Measurements from ENCODE around the gene HBB.

Gene HBB

DNA sequence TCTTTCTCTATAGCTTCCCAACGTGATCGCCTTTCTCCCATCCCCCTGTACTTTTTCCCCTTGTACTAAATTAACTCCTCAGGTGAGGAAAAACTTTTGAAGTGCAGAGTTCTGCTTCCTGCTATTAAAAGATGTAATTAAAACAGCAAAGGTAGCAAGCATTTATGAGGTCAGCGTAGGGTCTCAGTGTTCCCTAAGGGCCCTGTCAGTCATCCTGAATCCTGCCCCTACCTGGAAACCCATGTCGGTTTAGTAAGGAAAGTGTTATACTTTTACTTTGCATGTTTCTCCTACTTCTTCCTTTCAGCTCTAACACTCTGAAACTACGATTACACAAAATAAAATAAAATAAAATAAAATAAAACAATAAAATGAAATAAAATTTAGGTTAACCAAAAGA, 1.3 kb upstream of the HBB start:
- DNase-seq (ENCODE audit: extremely low read depth in 1 of 2, low read depth in 1 of 2) = no peak

DNA sequence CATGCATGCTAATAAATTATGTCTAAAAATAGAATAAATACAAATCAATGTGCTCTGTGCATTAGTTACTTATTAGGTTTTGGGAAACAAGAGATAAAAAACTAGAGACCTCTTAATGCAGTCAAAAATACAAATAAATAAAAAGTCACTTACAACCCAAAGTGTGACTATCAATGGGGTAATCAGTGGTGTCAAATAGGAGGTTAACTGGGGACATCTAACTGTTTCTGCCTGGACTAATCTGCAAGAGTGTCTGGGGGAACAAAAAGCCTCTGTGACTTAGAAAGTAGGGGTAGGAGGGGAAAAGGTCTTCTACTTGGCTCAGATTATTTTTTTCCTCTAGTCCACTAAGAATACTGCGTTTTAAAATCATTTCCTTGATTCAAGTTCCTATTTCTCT, 810 bp upstream of the HBB start:
- no peak for DNase-seq (ENCODE audit: extremely low read depth in 1 of 2, low read depth in 1 of 2)

DNA sequence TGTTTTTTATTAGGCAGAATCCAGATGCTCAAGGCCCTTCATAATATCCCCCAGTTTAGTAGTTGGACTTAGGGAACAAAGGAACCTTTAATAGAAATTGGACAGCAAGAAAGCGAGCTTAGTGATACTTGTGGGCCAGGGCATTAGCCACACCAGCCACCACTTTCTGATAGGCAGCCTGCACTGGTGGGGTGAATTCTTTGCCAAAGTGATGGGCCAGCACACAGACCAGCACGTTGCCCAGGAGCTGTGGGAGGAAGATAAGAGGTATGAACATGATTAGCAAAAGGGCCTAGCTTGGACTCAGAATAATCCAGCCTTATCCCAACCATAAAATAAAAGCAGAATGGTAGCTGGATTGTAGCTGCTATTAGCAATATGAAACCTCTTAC, 1.4 kb downstream of the HBB start:
- no peak for DNase-seq (ENCODE audit: extremely low read depth in 1 of 2, low read depth in 1 of 2)

DNA sequence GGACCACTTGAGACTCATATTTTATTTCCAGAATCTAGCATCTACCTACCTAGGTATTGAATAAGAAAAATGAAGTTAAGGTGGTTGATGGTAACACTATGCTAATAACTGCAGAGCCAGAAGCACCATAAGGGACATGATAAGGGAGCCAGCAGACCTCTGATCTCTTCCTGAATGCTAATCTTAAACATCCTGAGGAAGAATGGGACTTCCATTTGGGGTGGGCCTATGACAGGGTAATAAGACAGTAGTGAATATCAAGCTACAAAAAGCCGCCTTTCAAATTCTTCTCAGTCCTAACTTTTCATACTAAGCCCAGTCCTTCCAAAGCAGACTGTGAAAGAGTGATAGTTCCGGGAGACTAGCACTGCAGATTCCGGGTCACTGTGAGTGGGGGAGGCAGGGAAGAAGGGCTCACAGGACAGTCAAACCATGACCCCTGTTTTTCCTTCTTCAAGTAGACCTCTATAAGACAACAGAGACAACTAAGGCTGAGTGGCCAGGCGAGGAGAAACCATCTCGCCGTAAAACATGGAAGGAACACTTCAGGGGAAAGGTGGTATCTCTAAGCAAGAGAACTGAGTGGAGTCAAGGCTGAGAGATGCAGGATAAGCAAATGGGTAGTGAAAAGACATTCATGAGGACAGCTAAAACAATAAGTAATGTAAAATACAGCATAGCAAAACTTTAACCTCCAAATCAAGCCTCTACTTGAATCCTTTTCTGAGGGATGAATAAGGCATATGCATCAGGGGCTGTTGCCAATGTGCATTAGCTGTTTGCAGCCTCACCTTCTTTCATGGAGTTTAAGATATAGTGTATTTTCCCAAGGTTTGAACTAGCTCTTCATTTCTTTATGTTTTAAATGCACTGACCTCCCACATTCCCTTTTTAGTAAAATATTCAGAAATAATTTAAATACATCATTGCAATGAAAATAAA, 2.1 kb downstream of the HBB start:
- no peak for DNase-seq (ENCODE audit: extremely low read depth in 1 of 2, low read depth in 1 of 2)

DNA sequence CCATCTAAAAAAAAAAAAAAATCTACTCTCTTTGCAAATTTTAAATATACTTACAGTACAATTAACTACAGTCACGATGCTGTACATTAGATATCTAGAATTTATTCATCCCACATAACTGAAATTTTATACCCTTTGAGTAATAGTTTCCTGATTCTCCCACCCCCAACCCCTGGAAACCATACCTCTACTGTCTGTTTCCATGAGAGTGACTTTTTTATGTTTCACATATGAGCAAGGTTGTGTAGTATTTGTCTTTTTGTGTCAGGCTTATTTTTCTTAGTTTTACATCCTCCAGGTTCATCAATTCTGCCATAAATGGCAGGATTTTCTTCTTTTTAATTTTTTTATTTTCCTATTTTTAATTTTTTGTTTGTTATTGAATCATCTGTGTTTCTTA, 3.2 kb downstream of the HBB start:
- no peak for DNase-seq (ENCODE audit: extremely low read depth in 1 of 2, low read depth in 1 of 2)

DNA sequence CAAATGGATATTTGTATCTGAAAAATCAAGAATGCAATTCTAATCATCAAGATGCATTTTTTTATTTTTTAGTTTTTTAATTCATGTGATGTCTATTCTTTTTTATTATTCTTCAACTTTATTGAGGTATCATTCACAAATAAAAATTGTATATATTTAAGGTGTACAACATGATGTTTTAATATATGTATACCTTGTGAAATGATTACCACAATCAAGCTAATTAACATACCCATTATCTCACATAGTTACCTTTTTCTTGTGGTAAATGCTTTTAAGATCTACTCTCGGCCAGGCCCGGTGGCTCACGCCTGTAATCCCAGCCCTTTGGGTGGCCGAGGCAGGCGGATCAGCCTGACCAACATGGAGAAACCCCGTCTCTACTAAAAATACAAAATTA, 3.7 kb downstream of the HBB start:
- DNase-seq (ENCODE audit: extremely low read depth in 1 of 2, low read depth in 1 of 2) = no peak

DNA sequence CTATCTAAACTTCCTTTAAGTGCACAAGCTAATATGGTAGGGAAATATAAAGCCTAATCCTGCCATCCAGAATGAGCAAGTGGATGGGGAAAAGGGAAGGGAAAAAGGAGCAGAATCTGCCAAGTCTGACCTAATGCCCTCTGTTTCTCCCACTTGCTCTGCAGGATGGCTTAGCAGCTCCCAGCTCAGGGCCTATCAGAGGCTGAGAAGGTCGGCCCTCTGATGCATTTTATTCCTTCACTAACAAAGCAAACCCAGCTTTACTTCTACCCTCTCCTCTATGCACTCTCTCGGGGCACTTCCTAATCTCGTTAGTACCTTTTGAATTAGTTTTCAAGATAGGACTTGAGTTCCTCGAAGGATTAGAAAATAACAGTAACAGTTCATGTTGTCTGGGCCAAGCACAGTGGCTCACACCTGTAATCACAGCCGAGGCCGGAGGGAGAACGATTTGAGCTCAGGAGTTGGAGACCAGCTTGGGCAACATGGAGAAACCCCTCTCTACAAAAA, 16.4 kb downstream of the HBB start:
- no peak for DNase-seq (ENCODE audit: extremely low read depth in 1 of 2, low read depth in 1 of 2)

DNA sequence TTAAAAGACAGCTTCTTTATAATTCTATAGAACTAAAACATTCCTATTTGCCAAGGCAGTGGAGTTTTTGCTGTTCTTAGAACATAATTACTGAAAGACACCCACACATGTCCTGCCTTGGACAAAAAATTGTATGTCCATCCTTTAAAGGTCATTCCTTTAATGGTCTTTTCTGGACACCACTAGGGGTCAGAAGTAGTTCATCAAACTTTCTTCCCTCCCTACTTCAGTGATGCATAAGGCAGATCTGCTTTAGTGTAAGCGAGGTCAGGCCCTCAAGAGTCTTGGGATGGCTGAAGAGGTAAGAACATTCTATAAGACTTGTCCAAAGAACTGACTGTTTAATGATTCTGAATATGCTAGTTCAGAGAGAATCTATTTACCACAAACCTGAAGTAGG, 22.1 kb downstream of the HBB start:
- DNase-seq (ENCODE audit: extremely low read depth in 1 of 2, low read depth in 1 of 2) = no peak

DNA sequence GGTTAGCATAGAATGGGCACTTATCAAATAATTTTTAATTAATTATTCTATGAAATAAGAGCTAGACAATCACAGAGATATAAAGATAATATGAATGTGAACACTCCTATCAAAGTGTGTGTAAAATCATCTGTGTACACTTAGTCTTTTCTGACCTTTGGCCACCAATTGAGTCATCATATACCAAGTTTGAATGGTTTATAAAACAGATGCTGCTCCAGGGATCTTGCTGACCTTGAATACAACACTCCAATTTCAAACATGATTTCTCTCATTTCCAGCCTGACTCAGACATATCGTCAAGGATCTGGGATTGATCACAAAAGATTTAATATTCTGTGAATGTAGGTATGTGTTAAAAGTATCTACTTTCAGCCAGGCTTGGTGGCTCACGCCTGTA, 23.5 kb downstream of the HBB start:
- no peak for DNase-seq (ENCODE audit: extremely low read depth in 1 of 2, low read depth in 1 of 2)

DNA sequence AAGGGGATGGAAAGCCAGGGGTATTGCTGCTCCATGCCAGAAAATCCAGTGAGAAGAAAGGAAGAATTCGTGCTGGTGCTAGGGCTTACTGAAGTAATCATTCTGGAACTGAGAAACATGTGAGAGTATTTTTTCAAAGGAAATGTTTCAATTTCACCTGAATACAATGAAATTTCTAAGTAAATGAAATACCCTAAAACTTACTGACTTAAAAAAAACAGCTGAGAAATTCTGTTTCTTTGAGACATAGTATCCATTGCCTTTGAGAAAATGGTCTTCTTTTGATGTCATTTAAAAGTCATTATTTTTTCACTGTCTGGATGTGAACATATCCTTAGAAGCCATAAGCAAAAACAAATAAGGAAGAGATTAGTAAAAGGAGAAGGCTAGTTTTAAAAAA, 26.3 kb downstream of the HBB start, which contains the start of gene OR51V1:
TSS of gene OR51V1 (minus strand) at position 101 of the 400 bp plus-strand sequence. CDS start at position 101, 0 bp downstream.
- DNase-seq (ENCODE audit: extremely low read depth in 1 of 2, low read depth in 1 of 2) = no peak

DNA sequence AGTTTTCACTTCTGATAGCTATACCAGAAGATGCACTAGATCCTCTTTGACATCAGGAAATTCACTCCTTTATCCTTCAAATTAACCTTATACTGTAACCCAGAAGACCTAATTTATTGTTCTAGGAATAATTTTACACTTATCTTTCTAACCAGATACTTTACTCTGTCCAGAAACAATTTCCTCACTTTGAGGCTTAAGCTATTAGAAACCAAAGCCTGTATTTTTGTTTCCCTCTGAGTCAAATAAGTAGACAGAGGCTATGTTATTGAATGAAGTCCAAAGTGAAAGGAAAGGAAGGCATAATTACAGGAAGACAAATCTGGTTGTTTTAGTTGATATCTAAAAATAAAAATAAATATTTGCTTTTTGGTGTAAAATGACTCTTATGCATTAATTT, 28.6 kb downstream of the HBB start:
- DNase-seq (ENCODE audit: extremely low read depth in 1 of 2, low read depth in 1 of 2) = no peak

DNA sequence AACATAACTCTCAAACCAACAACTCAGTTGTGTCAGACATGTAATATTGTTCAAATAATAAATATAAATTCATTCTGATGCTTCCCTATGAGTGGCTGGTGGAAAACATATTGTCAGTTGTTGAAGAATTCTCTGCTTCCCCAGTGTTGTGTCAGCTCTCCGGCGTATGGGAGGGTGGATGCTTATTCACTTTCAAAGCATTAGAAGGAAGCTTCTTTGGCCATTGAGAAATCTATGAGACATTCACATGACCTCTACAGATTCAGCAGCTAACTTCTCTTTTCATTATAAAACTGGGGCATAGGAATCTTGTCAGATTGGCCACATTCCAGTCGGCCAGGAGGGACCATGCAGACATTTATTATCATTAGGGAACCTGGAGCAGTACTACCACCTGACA, 29.3 kb downstream of the HBB start:
- no peak for DNase-seq (ENCODE audit: extremely low read depth in 1 of 2, low read depth in 1 of 2)

DNA sequence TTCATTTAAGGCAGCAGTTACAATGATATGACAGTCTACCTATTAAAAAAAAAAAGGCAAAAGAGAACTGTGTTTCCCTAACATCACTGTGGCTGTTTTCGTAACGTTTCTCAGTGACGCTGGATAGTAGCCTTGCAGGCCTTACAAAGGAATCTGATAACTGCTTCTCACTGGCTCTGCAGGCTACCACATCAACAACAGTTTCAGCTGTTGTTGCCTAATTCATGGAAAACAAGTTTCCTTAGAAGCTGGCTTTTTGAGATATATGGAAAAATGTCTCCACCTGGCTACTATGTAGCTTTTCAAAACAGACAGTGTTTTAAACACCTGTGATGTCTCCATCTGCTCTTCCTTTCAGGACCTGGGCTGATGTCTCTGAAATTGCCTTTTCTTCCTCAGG, 30.1 kb downstream of the HBB start:
- DNase-seq (ENCODE audit: extremely low read depth in 1 of 2, low read depth in 1 of 2) = no peak

DNA sequence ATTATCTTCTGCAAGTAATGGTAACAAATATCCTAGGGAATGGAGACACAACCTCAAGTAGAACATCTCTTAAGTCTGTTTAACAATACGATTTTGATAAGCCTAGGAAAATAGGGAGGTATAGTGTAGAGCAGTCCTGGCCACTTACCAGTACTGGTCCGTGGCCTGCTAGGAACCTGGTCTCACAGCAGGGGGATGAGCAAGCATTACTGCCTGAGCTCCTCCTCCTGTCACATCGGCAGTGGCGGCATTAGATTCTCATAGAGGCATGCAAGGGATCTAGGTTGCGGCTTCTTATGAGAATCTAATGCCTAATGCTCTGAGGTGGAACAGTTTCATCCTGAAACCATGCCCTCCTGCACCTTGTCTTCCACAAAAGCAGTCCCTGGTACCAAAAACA, 30.8 kb downstream of the HBB start:
- no peak for DNase-seq (ENCODE audit: extremely low read depth in 1 of 2, low read depth in 1 of 2)

DNA sequence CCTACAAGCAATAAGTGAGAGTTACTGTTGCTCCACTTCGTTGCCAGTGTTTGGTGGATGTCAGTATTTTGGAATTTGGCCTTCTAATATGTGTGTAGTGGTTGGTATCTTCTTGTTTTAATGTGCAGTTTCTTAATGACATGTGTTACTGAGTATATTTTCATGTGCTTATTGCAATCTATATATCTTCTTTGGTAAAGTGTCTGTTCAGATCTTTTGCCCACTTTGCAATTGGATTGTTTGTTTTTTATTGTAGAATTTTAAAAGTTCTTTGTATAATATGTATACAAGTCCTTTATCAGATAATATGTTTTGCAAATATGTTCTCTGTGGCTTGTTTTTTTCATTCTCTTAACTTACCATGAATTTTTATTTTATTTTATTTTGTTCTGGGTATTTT, 34.1 kb downstream of the HBB start:
- DNase-seq (ENCODE audit: extremely low read depth in 1 of 2, low read depth in 1 of 2) = no peak

DNA sequence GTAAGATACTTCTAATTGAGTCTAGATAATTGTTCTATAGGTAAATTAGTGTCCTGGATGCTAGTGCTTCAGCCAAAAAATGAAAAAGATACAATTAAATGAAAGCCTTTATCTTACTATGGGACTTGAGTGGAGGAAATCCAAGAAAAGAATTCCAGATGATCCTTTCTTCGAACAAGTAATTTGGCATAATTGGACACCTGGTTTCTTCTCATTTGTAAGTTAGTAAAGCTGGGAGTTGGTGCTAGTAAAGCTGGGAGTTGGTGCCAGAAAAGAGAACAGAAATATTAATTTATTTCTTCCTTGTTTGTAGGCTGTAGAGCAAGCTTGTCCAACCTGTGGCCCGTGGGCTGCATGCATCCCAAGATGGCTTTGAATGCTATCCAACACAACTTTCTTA, 38.7 kb downstream of the HBB start:
- DNase-seq (ENCODE audit: extremely low read depth in 1 of 2, low read depth in 1 of 2) = no peak

DNA sequence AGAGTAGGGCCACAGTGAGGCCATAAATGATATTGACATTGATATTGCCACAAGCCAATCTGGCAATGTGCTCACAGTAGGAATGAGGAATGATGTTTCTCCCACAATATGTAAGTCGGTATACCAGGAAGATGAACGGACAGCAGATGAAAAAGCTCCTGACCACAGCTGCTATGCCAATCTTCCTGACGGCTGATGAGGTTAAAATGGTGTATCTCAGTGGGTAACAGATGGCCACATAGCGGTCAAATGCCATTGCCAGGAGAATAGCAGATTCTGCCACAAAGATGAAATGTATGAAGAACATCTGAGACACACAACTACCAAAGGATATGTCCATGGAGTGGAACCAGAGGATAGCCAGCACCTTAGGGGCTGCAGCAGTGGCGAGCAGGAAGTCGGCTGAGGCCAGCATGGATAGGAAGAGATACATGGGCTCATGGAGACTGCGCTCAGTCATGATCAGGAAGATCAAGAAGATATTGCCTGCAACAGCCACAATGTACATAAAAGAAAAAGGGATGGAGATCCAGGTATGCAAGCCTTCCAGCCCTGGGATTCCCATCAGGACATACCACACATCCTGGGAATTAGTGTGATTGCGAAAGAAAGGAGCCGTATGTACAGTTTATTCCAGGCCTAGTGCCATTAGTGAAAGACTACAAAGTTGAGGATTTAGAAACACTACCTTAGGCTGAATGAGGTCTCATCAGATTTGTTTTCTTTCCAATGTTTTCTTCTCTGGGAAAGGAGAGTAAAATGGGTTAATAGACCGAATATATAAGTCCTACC, 48.6 kb downstream of the HBB start:
- DNase-seq (ENCODE audit: extremely low read depth in 1 of 2, low read depth in 1 of 2) = no peak

Data from activated CD8-positive, alpha-beta memory T cell treated with anti-CD3 and anti-CD28 coated beads for 1 hour (primary cell).